ENCODE measurements around the gene IKZF3. TPM values are rescaled to one million over a fixed set of nuclear protein-coding genes. Genes with fewer than 3 reads are reported as not detected.

Gene IKZF3
- total RNA-seq, 2 donors from 2014 or later = 0.11 to 0.18 TPM

DNA sequence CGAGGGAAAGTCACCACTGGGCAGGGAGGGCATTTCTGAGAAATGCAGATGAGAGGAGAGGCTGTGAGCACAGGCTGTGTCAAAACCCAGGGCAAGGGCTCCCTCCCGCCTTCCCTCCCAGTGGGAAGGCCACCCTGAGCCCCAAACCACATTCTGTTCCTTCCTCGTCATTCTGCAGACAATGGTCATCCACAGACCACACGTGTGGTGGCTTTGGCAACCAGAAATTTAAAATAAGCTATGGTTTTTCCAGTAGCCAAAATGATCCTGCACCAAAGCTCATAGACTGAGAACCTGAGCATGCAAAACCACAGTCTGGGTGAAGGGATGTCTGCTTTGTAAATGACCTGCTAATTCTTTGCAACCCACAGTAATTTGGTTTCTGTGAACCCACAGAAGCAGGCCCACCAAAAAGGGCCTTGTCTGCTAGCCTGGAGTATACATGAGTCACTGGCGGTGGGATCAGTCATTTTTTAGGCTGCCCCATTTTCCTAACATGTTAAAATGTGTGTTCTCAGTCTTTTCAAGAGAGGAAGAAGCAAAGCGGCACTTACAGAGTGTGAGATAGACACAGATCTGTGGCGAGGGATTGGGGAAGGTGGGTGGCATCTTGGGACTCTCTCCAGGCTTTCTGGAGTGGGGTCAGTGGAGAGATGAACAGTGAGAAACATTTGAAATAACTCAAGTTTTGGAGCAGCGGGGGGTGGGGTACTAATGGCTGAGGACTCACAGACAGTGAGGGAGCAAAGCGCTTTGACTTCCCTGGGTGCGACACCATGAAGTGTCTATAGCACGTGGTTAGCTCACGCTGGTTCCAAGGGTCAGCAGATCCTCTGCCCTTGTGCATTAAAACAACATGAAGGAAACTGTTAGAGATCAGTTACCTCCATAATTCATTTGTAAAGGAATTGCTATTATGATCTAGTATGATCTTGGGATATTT is 105.9 kb downstream of the IKZF3 start:
- 88 to 89% methylated on average over 12 of the region's 12 CpGs for WGBS, 2 experiments (ENCODE audit: insufficient coverage in 1 of 2, insufficient read length in 1 of 2)
- H3K9me3 ChIP-seq (ENCODE audit: control insufficient read depth, low read length) = no peaks in the 10 kb centered on the region
- peaks cover 24% of the 10 kb centered on the region for H3K4me1 Mint-ChIP-seq
- H3K4me1 ChIP-seq (ENCODE audit: control insufficient read depth, insufficient read depth, low read length) = peaks cover 3% of the 10 kb centered on the region
- H3K36me3 Mint-ChIP-seq (ENCODE audit: low read depth) = no peaks in the 10 kb centered on the region
- H3K36me3 ChIP-seq (ENCODE audit: control insufficient read depth, insufficient read depth, low read length) = no peaks in the 10 kb centered on the region
- no peaks in the 10 kb centered on the region for H3K27me3 Mint-ChIP-seq (ENCODE audit: insufficient read depth)
- H3K9ac ChIP-seq (ENCODE audit: extremely low read depth, low read length, poor library complexity, severe bottlenecking) = no peak overlapping the region
- H3K9me3 Mint-ChIP-seq = no peaks in the 10 kb centered on the region
- H3K4me3 Mint-ChIP-seq = no peak overlapping the region
- H3K4me3 ChIP-seq (ENCODE audit: low read length) = no peak overlapping the region
- peak; percentile 56 for DNase-seq
- H3K27me3 ChIP-seq (ENCODE audit: control insufficient read depth, insufficient read depth, low read length, poor library complexity, severe bottlenecking) = peaks cover 6% of the 10 kb centered on the region
- no peak overlapping the region for H3K27ac Mint-ChIP-seq
- H3K27ac ChIP-seq (ENCODE audit: low read depth, low read length) = no peak overlapping the region
- TF ChIP-seq, protein P1, sequence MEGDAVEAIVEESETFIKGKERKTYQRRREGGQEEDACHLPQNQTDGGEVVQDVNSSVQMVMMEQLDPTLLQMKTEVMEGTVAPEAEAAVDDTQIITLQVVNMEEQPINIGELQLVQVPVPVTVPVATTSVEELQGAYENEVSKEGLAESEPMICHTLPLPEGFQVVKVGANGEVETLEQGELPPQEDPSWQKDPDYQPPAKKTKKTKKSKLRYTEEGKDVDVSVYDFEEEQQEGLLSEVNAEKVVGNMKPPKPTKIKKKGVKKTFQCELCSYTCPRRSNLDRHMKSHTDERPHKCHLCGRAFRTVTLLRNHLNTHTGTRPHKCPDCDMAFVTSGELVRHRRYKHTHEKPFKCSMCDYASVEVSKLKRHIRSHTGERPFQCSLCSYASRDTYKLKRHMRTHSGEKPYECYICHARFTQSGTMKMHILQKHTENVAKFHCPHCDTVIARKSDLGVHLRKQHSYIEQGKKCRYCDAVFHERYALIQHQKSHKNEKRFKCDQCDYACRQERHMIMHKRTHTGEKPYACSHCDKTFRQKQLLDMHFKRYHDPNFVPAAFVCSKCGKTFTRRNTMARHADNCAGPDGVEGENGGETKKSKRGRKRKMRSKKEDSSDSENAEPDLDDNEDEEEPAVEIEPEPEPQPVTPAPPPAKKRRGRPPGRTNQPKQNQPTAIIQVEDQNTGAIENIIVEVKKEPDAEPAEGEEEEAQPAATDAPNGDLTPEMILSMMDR (conservative IDR thresholded peaks at IDR 0.05) = no peak

DNA sequence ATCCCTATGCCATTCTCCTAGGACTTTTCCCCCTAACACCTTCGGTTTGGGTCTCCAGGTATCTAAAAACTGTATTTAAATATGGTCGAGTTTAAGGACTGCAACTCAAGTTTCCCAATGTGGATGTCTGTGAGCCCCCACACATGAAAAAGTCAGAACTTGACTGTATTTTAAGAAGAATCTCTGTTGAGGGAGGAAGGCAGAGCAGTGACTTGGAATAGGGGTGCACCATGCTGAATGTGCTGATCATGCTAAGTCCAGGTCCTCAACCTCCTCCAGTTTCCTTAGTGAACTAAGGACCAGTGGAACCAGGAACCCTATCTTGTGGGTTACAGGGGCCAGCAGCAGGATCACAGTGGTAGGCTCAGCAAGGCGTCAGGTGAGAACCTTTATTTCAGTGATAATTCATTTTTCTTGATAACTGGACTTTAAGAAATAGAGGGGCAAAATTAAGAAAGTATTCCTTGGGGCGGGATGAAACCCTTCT is 106.9 kb downstream of the IKZF3 start:
- Mint-ChIP-seq H3K4me1 (peaks cover 25% of the 10 kb centered on the region), H3K4me3 (no peak overlapping the region), H3K36me3 (ENCODE audit: low read depth) (no peaks in the 10 kb centered on the region), H3K27me3 (ENCODE audit: insufficient read depth) (no peaks in the 10 kb centered on the region), H3K9me3 (no peaks in the 10 kb centered on the region), H3K27ac (no peak overlapping the region)
- no peaks in the 10 kb centered on the region for H3K36me3 ChIP-seq (ENCODE audit: control insufficient read depth, insufficient read depth, low read length)
- TF ChIP-seq, protein P1 (conservative IDR thresholded peaks at IDR 0.05) = no peak
- H3K4me1 ChIP-seq (ENCODE audit: control insufficient read depth, insufficient read depth, low read length) = peaks cover 3% of the 10 kb centered on the region
- no peak for DNase-seq
- 91 to 94% methylated on average over 4 of the region's 4 CpGs for WGBS, 2 experiments (ENCODE audit: insufficient coverage in 1 of 2, insufficient read length in 1 of 2)
- H3K27ac ChIP-seq (ENCODE audit: low read depth, low read length) = no peak overlapping the region
- H3K9ac ChIP-seq (ENCODE audit: extremely low read depth, low read length, poor library complexity, severe bottlenecking) = no peak overlapping the region
- peaks cover 6% of the 10 kb centered on the region for H3K27me3 ChIP-seq (ENCODE audit: control insufficient read depth, insufficient read depth, low read length, poor library complexity, severe bottlenecking)
- H3K4me3 ChIP-seq (ENCODE audit: low read length) = no peak overlapping the region
- H3K9me3 ChIP-seq (ENCODE audit: control insufficient read depth, low read length) = no peaks in the 10 kb centered on the region

DNA sequence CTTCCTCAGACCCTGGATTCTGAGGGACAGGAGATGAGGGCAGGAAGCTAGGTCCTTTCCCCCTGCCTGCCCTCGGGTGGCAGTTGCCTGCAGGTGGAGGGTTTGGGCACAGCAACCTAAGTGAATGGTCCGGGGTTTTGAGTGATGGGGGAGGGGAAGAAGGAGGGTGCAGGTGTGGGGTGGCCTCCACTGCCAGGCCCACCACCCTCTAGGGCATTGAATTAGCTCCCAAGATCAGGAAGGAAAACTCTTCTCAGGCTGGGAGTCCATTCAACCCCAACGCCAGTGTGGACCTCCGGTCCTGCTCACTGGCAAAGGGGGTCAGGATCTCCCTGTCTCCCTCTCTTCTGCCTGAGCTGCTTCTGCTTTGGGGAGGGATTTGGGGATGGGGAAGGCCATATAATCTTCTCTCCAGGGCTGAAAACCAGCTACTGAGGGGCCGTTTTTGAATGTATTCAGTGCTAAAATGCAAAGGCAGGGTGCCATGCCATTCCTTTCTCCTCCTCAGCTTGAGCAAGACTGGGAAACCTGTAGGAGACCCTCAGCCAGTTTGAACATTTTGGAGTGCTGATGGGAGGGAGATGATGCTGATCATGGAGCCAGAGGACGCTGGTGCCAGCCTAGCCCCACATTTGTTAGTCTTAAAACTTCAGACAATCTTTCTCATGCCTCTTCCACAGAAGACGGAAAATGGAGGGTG is 107.6 kb downstream of the IKZF3 start:
- H3K36me3 ChIP-seq (ENCODE audit: control insufficient read depth, insufficient read depth, low read length) = no peaks in the 10 kb centered on the region
- H3K9me3 Mint-ChIP-seq = no peaks in the 10 kb centered on the region
- H3K4me3 ChIP-seq (ENCODE audit: low read length) = no peak overlapping the region
- H3K27me3 ChIP-seq (ENCODE audit: control insufficient read depth, insufficient read depth, low read length, poor library complexity, severe bottlenecking) = peaks cover 6% of the 10 kb centered on the region
- no peak overlapping the region for H3K27ac Mint-ChIP-seq
- no peaks in the 10 kb centered on the region for H3K36me3 Mint-ChIP-seq (ENCODE audit: low read depth)
- H3K4me1 ChIP-seq (ENCODE audit: control insufficient read depth, insufficient read depth, low read length) = peaks cover 3% of the 10 kb centered on the region
- no peak overlapping the region for H3K27ac ChIP-seq (ENCODE audit: low read depth, low read length)
- H3K9ac ChIP-seq (ENCODE audit: extremely low read depth, low read length, poor library complexity, severe bottlenecking) = no peak overlapping the region
- 50 to 70% methylated on average over 2 to 7 of the region's 7 CpGs for WGBS, 2 experiments (ENCODE audit: insufficient coverage in 1 of 2, insufficient read length in 1 of 2)
- TF ChIP-seq, protein P1 (conservative IDR thresholded peaks at IDR 0.05) = no peak
- H3K9me3 ChIP-seq (ENCODE audit: control insufficient read depth, low read length) = no peaks in the 10 kb centered on the region
- H3K27me3 Mint-ChIP-seq (ENCODE audit: insufficient read depth) = no peaks in the 10 kb centered on the region
- DNase-seq = peak; percentile 67
- peak overlapping the region; percentile 29 for H3K4me3 Mint-ChIP-seq
- peaks cover 30% of the 10 kb centered on the region for H3K4me1 Mint-ChIP-seq

All from endodermal cell (in vitro differentiated cells).